SK-N-SH (cell line): ENCODE measurements around the gene CACNG4.

Source experiments
- CHD2 ChIP-seq: fragments of 150-350 bp; IDR thresholded peaks from 2 replicates; pipeline ENCODE4 v1.6.1; 2018; ENCODE audit warnings: low read length; ENCODE audit not compliant: partially characterized antibody
- EP300 ChIP-seq, 2 experiments: IDR thresholded peaks; 2 replicates each; pipeline versions ENCODE4 v1.4.0 to v1.6.1; 2012; ENCODE audit warnings: borderline replicate concordance in 1 of 2, low read depth in 1 of 2, low read length in 1 of 2
- EZH2phosphoT487 ChIP-seq: fragments of 200-600 bp; sonication (generic); IDR thresholded peaks from 2 replicates; pipeline ENCODE4 v1.6.1; 2017; ENCODE audit warnings: low read depth, mixed run types, mild to moderate bottlenecking, antibody characterized with exemption, moderate library complexity, borderline replicate concordance
- FOXM1 ChIP-seq: IDR thresholded peaks from 2 replicates; pipeline ENCODE4 v1.4.0; 2012; ENCODE audit warnings: low read depth, mild to moderate bottlenecking
- JUND ChIP-seq: IDR thresholded peaks from 2 replicates; pipeline ENCODE4 v1.4.0; 2012
- MXI1 ChIP-seq: IDR thresholded peaks from 2 replicates; pipeline ENCODE4 v1.6.1; 2012; ENCODE audit warnings: mild to moderate bottlenecking, low read depth, low read length, improper control_type of control experiment
- POLR2AphosphoS5 ChIP-seq: IDR thresholded peaks from 2 replicates; pipeline ENCODE4 v1.6.1; 2012; ENCODE audit warnings: low read depth, low read length
- RAD21 ChIP-seq: IDR thresholded peaks from 2 replicates; pipeline ENCODE4 v1.6.1; 2012; ENCODE audit warnings: mild to moderate bottlenecking, low read length
- RCOR1 ChIP-seq: fragments of 150-350 bp; IDR thresholded peaks from 2 replicates; pipeline ENCODE4 v1.6.1; 2017; ENCODE audit warnings: antibody characterized with exemption, low read length
- SMC3 ChIP-seq: IDR thresholded peaks from 2 replicates; pipeline ENCODE4 v1.6.1; 2012; ENCODE audit warnings: low read depth, low read length, improper control_type of control experiment
- TAF1 ChIP-seq: IDR thresholded peaks from 2 replicates; pipeline ENCODE4 v1.6.1; 2012; ENCODE audit warnings: low read depth, mild to moderate bottlenecking, low read length, moderate library complexity, borderline replicate concordance
- TCF12 ChIP-seq: IDR thresholded peaks from 2 replicates; pipeline ENCODE4 v1.4.0; 2012
- TF ChIP-seq, protein P1 (sequence below): IDR thresholded peaks from 2 replicates; pipeline ENCODE4 v1.6.1; 2012; ENCODE audit warnings: mild to moderate bottlenecking, low read depth, low read length, moderate library complexity
- TF ChIP-seq, protein P2 (sequence below): fragments of 200-600 bp; sonication (generic); IDR thresholded peaks from 2 replicates; pipeline ENCODE4 v1.6.1; 2017; ENCODE audit warnings: antibody characterized with exemption, mild to moderate bottlenecking, moderate library complexity

- TF ChIP-seq, protein P1, sequence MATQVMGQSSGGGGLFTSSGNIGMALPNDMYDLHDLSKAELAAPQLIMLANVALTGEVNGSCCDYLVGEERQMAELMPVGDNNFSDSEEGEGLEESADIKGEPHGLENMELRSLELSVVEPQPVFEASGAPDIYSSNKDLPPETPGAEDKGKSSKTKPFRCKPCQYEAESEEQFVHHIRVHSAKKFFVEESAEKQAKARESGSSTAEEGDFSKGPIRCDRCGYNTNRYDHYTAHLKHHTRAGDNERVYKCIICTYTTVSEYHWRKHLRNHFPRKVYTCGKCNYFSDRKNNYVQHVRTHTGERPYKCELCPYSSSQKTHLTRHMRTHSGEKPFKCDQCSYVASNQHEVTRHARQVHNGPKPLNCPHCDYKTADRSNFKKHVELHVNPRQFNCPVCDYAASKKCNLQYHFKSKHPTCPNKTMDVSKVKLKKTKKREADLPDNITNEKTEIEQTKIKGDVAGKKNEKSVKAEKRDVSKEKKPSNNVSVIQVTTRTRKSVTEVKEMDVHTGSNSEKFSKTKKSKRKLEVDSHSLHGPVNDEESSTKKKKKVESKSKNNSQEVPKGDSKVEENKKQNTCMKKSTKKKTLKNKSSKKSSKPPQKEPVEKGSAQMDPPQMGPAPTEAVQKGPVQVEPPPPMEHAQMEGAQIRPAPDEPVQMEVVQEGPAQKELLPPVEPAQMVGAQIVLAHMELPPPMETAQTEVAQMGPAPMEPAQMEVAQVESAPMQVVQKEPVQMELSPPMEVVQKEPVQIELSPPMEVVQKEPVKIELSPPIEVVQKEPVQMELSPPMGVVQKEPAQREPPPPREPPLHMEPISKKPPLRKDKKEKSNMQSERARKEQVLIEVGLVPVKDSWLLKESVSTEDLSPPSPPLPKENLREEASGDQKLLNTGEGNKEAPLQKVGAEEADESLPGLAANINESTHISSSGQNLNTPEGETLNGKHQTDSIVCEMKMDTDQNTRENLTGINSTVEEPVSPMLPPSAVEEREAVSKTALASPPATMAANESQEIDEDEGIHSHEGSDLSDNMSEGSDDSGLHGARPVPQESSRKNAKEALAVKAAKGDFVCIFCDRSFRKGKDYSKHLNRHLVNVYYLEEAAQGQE, result no peak
- TF ChIP-seq, protein P2, sequence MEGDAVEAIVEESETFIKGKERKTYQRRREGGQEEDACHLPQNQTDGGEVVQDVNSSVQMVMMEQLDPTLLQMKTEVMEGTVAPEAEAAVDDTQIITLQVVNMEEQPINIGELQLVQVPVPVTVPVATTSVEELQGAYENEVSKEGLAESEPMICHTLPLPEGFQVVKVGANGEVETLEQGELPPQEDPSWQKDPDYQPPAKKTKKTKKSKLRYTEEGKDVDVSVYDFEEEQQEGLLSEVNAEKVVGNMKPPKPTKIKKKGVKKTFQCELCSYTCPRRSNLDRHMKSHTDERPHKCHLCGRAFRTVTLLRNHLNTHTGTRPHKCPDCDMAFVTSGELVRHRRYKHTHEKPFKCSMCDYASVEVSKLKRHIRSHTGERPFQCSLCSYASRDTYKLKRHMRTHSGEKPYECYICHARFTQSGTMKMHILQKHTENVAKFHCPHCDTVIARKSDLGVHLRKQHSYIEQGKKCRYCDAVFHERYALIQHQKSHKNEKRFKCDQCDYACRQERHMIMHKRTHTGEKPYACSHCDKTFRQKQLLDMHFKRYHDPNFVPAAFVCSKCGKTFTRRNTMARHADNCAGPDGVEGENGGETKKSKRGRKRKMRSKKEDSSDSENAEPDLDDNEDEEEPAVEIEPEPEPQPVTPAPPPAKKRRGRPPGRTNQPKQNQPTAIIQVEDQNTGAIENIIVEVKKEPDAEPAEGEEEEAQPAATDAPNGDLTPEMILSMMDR, result no peak
- TF ChIP-seq EP300 (IDR thresholded peaks at IDR 0.05; ENCODE audit: borderline replicate concordance in 1 of 2, low read depth in 1 of 2, low read length in 1 of 2), result peak in 1 of 2 experiments; percentile 68; a peak in 2 of 4 replicates
- no peak for TF ChIP-seq CHD2
- no peak for TF ChIP-seq FOXM1
- TF ChIP-seq RAD21, result no peak
- TF ChIP-seq SMC3, result no peak
- no peak for TF ChIP-seq EZH2phosphoT487
- no peak for TF ChIP-seq TAF1
- no peak for TF ChIP-seq MXI1
- TF ChIP-seq POLR2AphosphoS5, result no peak
- no peak for TF ChIP-seq TCF12
- no peak for TF ChIP-seq JUND
- peak; percentile 74 for TF ChIP-seq RCOR1
Observed at GRCh38 chr17:66994930-66995535, 30.5 kb downstream of the CACNG4 start.
